Activated T-cell treated with anti-CD3 and anti-CD28 coated beads, Interleukin-2, amount 50 U/mL, for 72 hours (primary cell): ENCODE measurements around the gene ZSCAN10. TPM values are rescaled to one million over a fixed set of nuclear protein-coding genes. Genes with fewer than 3 reads are reported as not detected.

Experiments used
- ATAC-seq, 2 donors: fragments of 150-1000 bp; cut with Tn5 transposase; replicated peaks in 1 of 2; 2 replicates each; pipeline ENCODE4 v1.10.0; 2021; ENCODE audit warnings: moderate library complexity in 2 of 2, mild to moderate bottlenecking in 1 of 2
- DNase-seq, 2 donors: peaks; one replicate each; pipeline ENCODE4 v3.0.0; 2021 to 2022; ENCODE audit warnings: mixed read lengths in 1 of 2
- H3K27ac Mint-ChIP-seq: one replicate; pipeline ENCODE4 v1.8.0; 2022; ENCODE audit warnings: mild to moderate bottlenecking, moderate library complexity, mixed read lengths
- H3K27me3 Mint-ChIP-seq: one replicate; pipeline ENCODE4 v1.8.0; 2022; ENCODE audit warnings: low read depth, mixed read lengths
- H3K36me3 Mint-ChIP-seq, 2 donors: one replicate each; pipeline ENCODE4 v1.8.0; 2022; ENCODE audit warnings: mixed read lengths in 2 of 2, mild to moderate bottlenecking in 1 of 2; ENCODE audit not compliant: insufficient read depth in 2 of 2
- H3K4me1 Mint-ChIP-seq: one replicate; pipeline ENCODE4 v1.8.0; 2022; ENCODE audit warnings: low read depth, mixed read lengths
- H3K4me3 Mint-ChIP-seq, 2 donors: one replicate each; pipeline ENCODE4 v1.8.0; 2022; ENCODE audit warnings: mild to moderate bottlenecking in 2 of 2, mixed read lengths in 2 of 2, moderate library complexity in 2 of 2
- H3K9me3 Mint-ChIP-seq, 2 donors: one replicate each; pipeline ENCODE4 v1.8.0; 2022; ENCODE audit warnings: mixed read lengths in 2 of 2
- total RNA-seq, 2 donors: library from RNA; stranded (reverse); gene quantifications; one replicate each; pipeline ENCODE4 v1.2.3, GENCODE V29; 2022

ZSCAN10 gene
- total RNA-seq, 2 donors from 2014 or later: 0.28 to 0.48 TPM

DNA sequence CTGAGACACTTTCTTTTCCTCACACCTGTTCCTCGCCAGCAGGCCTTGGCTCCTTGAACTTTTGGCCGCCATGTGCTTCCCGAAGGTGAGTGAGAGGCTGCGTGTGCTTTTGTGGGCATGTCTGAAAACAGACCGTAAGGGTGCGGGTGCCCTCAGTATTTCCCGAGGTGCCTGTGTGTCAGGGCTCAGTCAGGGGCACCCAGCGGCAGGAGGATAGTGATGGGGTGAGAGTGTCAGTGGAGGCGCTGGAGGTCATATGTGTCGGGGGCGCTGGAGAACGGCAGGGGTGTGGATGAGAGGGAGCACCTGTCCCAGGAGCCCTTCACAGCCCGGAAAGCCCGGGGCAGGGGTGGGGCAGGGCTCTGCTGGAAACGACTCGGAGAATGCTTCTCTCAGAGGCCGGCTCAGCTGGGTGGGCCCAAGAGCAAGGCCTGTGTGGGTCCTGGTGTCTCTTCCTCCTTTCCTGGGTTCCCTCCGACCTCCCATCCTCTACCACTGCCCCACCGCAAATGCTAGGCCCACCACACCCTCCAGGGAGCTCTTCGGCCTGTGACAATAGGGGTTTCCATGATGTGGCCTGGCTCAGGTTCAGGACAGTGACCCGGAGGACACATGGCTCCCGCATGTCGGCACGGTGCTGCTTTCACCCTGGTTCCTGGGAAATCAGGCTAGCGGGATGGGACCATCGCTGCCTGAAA, 33.2 kb downstream of the ZSCAN10 start:
- Mint-ChIP-seq H3K27me3 (no peaks in the 10 kb centered on the region), H3K4me1 (peaks cover 78% of the 10 kb centered on the region), H3K4me3 (peak overlapping the region; percentile 98 to 100), H3K27ac (peak overlapping the region; percentile 98), H3K36me3 (peaks cover 32 to 44% of the 10 kb centered on the region in 2 donors), H3K9me3 (no peaks in the 10 kb centered on the region)
- DNase-seq (peak in 1 of 2 donors; percentile 49), ATAC-seq (peak; percentile 1 to 18)

DNA sequence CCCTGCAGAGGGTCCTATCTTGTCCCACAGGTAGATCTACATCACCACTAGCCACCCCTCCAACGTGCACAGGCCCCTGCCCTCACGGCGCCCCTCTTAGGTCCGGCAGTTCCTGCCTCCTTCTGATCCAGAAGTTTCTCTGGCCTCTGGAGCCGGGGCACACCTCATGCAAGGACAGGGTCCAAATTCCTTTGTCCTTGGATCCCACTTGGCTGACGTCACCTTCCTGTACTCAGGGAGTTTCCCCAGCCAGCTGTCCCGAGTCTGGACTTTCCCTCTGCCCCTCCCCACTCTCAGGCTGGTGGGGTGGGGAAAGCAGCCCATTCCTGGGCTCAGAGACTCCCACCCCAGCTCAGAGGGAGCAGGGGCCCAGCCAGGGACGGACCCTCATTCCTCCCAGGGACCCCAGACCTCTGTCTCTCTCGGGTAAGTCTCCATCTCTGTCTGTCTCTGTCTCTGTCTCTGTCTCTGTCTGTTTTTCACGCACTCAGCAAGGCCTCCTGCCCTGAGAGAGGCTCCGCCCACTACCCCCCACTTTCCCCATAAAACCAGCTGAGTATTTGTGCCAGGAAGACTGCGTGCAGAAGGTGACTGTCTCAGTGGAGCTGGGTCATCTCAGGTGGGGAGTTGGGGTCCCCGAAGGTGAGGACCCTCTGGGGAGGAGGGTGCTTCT, 33.9 kb downstream of the ZSCAN10 start, which contains the start of gene IL32:
Gene IL32 (plus strand): TSS at position 572 of the 673 bp plus-strand sequence. CDS start 172 bp downstream, outside the sequence.
- Mint-ChIP-seq H3K36me3 (peaks cover 31 to 43% of the 10 kb centered on the region in 2 donors), H3K27ac (peak within 1 kb of the TSS; percentile 98), H3K4me3 (peak within 1 kb of the TSS; percentile 98 to 100), H3K27me3 (no peaks in the 10 kb centered on the region), H3K4me1 (peaks cover 78% of the 10 kb centered on the region), H3K9me3 (no peaks in the 10 kb centered on the region)
- ATAC-seq (peak; percentile 48 to 61), DNase-seq (peak; percentile 70 to 85)

DNA sequence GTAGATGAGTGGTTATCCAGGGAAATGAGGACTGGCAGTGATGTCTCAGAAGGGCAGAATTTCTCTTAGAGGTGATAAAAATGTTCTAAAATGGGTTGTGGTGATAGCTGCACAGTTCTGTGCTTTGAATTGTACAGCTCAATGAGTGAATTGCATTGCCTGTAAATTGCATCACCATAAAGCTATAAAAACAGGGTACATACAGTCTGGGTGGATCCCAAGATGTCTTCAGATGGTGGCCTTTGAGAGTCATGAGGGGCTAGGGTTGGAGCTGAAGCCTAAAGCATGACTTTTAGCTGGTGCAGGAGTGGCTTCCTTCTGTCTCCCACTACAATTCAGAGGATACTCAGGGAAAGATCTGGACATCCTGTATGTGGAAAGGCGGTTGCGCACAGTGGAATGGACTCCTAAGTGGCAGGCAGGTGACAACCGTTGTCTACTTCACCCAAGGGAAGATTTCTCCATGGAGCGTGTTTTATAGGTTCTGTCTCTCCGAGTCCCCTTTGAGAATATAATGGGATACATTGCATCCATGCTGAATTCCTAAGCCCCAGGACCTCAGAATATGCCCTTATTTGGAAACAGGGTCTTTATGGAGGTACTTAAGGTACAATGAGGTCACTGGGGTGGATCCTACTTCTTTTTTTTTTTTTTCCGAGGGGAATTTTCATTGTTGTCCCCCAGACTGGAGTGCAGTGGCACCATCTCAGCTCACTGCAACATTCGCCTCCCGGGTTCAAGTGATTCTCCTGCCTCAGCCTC, 35.3 kb downstream of the ZSCAN10 start:
- peak overlapping the region; percentile 98 to 100 for H3K4me3 Mint-ChIP-seq

DNA sequence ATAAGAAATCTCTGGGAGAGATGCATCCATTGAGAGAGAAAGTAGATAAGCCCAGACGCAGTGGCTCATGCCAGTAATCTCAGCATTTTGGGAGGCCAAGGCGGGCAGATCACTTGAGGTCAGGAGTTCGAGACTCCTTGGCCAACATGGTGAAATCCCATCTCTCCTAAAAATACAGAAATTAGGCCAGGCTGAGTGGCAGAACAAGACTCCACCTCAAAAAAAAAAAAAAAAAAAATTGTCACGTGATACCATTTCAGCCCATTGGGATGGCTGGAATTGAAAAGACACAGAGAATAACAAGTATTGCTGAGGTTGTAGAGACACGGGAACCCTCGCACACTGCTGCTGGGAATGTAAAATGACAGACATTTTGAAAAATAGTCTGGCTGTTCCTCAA, 36.5 kb downstream of the ZSCAN10 start:
- Mint-ChIP-seq H3K9me3 (no peaks in the 10 kb centered on the region), H3K4me3 (peak overlapping the region; percentile 98 to 100), H3K27me3 (no peaks in the 10 kb centered on the region), H3K4me1 (peaks cover 62% of the 10 kb centered on the region), H3K36me3 (peaks cover 21 to 26% of the 10 kb centered on the region in 2 donors), H3K27ac (peak overlapping the region; percentile 98)
- no peak for DNase-seq
- ATAC-seq: no peak

More for the DNA sequence above, 35.3 kb downstream of the ZSCAN10 start:
- H3K4me1 Mint-ChIP-seq: peaks cover 72% of the 10 kb centered on the region
- peak overlapping the region; percentile 98 for H3K27ac Mint-ChIP-seq
- ATAC-seq (peak; percentile 36 to 48), DNase-seq (no peak)
- no peaks in the 10 kb centered on the region for H3K9me3 Mint-ChIP-seq
- H3K27me3 Mint-ChIP-seq: no peaks in the 10 kb centered on the region
- peaks cover 24 to 34% of the 10 kb centered on the region in 2 donors for H3K36me3 Mint-ChIP-seq

DNA sequence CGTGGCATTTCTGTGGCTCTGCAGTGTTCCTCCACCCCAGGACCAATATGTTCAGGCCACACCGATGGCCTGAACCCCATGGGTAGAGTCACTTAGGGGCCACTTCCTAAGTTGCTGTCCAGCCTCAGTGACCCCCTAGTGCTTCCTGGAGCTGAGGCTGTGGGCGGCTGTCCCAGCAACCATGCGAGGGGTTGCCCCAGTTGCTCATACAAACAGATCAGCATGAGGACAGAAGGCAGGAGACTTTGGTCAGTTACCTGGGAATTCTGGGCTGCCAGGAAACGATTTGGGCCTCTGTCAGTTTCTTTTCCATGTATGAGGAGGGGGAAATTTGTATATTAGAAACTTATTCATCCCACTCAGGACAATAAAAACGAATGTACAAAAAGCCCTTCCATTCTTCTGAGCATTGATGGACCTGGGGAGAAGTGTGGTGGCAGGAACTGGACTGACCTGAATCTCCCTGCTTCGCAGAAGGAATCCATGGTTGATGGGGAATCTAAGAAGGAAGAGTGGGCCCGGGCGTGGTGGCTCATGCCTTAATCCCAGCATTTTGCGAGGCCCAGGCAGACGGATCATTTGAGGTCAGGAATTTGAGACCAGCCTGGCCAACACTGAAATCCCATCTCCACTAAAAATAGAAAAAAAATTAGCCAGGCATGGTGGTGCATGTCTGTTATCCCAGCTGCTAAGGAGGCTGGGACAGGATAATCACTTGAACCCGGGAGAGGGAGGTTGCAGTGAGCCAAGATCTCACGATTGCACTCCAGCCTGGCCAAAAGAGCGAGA, 38.6 kb downstream of the ZSCAN10 start:
- H3K4me3 Mint-ChIP-seq: peak overlapping the region; percentile 85 to 91
- ATAC-seq (no peak), DNase-seq (no peak)
- no peaks in the 10 kb centered on the region for H3K27me3 Mint-ChIP-seq
- peaks cover 10 to 12% of the 10 kb centered on the region in 2 donors for H3K36me3 Mint-ChIP-seq
- H3K27ac Mint-ChIP-seq: peak overlapping the region; percentile 93
- no peaks in the 10 kb centered on the region for H3K9me3 Mint-ChIP-seq
- peaks cover 76% of the 10 kb centered on the region for H3K4me1 Mint-ChIP-seq

DNA sequence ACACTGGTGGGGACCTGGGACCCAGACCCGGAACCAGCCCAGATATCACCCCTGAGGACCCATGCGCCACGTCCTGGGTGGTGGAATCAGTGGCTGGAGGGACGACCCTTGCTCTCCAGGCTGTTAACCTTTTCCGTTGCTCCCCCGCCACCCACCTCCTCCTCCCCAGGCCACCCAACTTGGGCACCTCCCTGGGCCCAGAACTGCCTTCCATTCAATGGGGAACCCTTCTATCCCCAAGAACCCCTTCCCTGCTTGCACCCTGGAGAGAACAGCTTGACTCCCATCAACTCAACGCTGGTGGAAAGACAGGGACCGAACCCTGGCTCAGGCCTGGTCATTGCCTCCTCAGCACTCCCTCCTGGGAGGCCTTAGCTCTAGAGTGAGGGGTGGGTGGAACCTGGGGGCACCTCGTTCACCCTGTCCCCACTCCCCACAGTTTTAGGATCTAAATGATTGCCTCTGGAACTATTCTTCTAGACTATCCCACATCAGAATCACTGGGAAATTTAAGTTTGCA, 39.3 kb downstream of the ZSCAN10 start:
- Mint-ChIP-seq H3K9me3 (no peaks in the 10 kb centered on the region), H3K27ac (peak overlapping the region; percentile 93), H3K4me1 (peaks cover 76% of the 10 kb centered on the region), H3K36me3 (peaks cover 10 to 13% of the 10 kb centered on the region in 2 donors), H3K4me3 (peak overlapping the region; percentile 85 to 91), H3K27me3 (no peaks in the 10 kb centered on the region)
- ATAC-seq: no peak
- no peak for DNase-seq

DNA sequence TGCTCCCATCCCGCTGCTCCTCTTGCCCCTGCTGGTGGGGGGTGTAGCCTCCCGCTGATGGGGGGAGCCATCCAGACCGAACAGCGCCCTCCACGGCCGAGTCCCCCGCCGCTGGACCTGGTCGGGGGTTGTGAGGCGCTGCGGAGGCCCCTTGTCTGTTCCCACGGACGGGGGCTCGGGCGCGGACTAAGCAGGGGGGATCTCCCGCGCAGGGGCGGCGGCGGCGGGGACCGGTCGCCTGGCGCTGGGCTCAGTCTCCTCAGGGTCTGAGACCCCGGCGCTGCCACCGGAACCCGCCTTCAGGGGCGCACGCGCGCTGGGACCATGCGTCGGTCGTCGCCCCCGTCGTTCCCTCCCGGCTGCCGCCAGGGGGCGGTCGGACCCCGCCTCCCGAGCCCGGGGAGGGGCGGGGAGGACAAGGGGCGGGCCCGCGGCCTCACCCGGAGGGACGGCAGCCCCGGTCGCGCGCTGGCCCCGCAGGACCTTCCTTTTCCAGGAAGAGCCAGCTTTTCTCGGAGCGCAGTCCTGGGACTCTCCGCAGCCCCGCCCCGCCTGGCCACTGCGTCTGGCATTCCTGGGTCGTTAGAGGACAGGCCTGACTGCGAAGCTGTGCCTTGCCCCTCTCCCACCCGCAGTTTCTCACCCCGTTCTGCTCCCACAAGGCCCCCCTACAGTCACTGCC, 39.9 kb downstream of the ZSCAN10 start:
- H3K4me1 Mint-ChIP-seq: peaks cover 76% of the 10 kb centered on the region
- peak overlapping the region; percentile 91 to 97 for H3K4me3 Mint-ChIP-seq
- no peaks in the 10 kb centered on the region for H3K9me3 Mint-ChIP-seq
- H3K27ac Mint-ChIP-seq: peak overlapping the region; percentile 93
- peak; percentile 85 to 87 for ATAC-seq
- H3K27me3 Mint-ChIP-seq: no peaks in the 10 kb centered on the region
- peaks cover 10 to 14% of the 10 kb centered on the region in 2 donors for H3K36me3 Mint-ChIP-seq
- peak; percentile 90 to 97 for DNase-seq

DNA sequence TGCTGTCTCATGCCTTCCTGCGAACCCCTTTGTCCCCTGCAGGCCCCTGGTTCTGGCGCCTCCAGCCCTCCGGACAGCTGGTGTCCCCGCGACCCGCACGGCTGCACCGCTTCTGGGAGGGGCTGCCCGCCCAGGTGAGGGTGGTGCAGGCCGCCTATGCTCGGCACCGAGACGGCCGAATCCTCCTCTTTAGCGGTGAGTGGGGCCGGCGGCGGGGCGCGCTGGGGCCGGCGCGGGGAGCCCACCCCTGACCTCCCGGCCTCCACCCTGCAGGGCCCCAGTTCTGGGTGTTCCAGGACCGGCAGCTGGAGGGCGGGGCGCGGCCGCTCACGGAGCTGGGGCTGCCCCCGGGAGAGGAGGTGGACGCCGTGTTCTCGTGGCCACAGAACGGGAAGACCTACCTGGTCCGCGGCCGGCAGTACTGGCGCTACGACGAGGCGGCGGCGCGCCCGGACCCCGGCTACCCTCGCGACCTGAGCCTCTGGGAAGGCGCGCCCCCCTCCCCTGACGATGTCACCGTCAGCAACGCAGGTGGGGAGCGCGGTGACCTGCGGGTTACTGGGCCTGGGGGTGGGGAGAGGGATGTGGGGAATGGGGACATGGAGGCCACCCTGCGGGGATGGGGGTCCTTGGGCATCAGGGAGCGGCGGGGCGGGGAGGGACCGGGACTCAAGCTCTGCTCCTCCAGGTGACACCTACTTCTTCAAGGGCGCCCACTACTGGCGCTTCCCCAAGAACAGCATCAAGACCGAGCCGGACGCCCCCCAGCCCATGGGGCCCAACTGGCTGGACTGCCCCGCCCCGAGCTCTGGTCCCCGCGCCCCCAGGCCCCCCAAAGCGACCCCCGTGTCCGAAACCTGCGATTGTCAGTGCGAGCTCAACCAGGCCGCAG, 40.7 kb downstream of the ZSCAN10 start:
- H3K27me3 Mint-ChIP-seq: no peaks in the 10 kb centered on the region
- H3K27ac Mint-ChIP-seq: peak overlapping the region; percentile 63
- peak; percentile 63 to 72 for DNase-seq
- ATAC-seq: peak; percentile 41 to 52
- peaks cover 76% of the 10 kb centered on the region for H3K4me1 Mint-ChIP-seq
- H3K4me3 Mint-ChIP-seq: peak overlapping the region; percentile 91 to 97
- H3K9me3 Mint-ChIP-seq: no peaks in the 10 kb centered on the region
- peaks cover 9 to 14% of the 10 kb centered on the region in 2 donors for H3K36me3 Mint-ChIP-seq

DNA sequence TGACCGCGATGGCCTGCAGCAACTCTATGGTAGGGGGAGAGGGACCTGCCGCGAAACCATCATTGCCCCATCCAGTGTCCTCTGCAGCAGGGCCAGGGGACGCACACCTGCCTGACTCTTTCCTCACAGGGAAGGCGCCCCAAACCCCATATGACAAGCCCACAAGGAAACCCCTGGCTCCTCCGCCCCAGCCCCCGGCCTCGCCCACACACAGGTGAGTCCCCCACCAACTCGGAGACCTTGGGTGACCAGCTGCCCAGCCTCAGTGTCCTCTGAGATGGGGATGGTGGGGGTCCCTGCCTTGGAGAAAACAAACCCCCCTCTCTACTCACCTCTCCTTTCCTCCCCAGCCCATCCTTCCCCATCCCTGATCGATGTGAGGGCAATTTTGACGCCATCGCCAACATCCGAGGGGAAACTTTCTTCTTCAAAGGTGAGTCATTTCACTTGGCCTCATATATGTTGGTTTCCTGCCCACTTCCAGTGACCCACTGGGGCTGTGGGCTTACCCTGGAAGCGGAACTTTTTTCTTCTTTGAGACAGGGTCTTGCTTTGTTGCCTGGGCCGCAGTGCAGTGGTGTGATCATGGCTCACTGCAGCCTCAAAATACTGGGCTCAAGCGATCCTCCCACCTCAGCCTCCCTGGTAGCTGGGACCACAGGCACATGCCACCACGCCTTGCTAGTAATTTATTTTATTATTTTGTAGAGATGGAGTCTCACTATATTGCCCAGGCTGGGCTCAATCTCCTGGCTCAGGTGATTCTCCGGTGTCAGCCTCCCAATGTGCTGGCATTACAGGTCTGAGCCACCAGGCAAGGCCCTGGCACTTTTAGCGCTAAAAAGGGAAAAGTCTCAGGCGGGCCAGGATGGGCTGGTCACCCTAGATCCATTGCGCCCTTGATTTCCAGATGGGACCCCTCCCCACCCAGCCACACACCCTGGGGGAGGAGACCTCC, 41.6 kb downstream of the ZSCAN10 start:
- no peaks in the 10 kb centered on the region for H3K27me3 Mint-ChIP-seq
- no peaks in the 10 kb centered on the region for H3K9me3 Mint-ChIP-seq
- H3K27ac Mint-ChIP-seq: peak overlapping the region; percentile 43
- H3K36me3 Mint-ChIP-seq: peaks cover 7 to 10% of the 10 kb centered on the region in 2 donors
- ATAC-seq: no peak
- no peak for DNase-seq
- peaks cover 70% of the 10 kb centered on the region for H3K4me1 Mint-ChIP-seq
- peak overlapping the region; percentile 91 to 97 for H3K4me3 Mint-ChIP-seq

DNA sequence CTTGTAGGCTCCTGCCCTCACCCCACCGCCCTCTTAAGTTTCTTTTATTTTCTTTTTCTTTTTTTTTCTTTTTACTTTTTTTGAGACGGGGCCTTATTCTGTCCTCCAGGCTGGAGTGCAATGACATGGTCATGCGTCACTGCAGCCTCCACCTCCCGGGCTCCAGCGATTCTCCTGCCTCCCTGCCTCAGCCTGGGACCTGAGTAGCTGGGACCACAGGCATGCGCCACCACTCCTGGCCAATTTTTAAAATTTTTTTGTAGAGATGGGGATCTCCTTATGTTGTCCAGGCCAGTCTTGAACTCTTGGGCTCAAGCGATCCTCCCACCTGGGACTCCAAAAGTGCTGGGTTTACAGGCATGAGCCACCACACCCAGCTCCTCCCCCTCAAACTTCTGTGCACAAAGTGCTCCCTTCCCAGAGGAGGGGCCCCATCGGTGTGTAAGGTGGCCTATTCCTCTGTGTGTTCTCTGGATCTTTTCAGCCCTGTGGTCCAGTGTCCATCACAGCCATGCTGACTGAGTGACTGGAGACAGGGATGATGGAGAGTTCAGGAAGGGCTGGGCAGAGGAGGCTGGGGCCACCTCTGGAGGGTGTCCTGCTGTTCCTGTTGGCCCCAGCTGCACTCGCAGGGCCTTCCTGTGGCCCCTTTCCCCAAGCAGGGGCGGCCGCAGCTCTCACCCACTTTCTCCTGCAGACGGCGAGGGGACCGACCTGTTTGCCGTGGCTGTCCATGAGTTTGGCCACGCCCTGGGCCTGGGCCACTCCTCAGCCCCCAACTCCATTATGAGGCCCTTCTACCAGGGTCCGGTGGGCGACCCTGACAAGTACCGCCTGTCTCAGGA, 42.5 kb downstream of the ZSCAN10 start:
- H3K4me1 Mint-ChIP-seq: peaks cover 70% of the 10 kb centered on the region
- H3K9me3 Mint-ChIP-seq: no peaks in the 10 kb centered on the region
- ATAC-seq (no peak), DNase-seq (no peak)
- H3K4me3 Mint-ChIP-seq: peak overlapping the region; percentile 91 to 97
- H3K36me3 Mint-ChIP-seq: peaks cover 7 to 12% of the 10 kb centered on the region in 2 donors
- H3K27ac Mint-ChIP-seq: peak overlapping the region; percentile 63
- no peaks in the 10 kb centered on the region for H3K27me3 Mint-ChIP-seq
